Tibial nerve (tissue), 4 donors: ENCODE data around the gene GCNT3. TPM values are rescaled to one million over a fixed set of nuclear protein-coding genes. Genes with fewer than 3 reads are reported as not detected.

Source experiments
- DNase-seq, 2 donors: peaks; one replicate each; pipeline ENCODE4 v3.0.0-alpha.2; 2019; ENCODE audit warnings: low spot score in 2 of 2
- H3K27ac ChIP-seq, 4 donors: fragments of 200-600 bp; sonication (generic) in 3 of 4; one replicate each; pipeline ENCODE4 v1.5.1; 2017 to 2019; ENCODE audit warnings: mild to moderate bottlenecking in 1 of 4
- H3K27me3 ChIP-seq, 2 donors: fragments of 200-600 bp; sonication (generic) in 1 of 2; one replicate each; pipeline versions ENCODE4 v1.5.1 to v1.6.0; 2017 to 2019
- H3K36me3 ChIP-seq, 3 donors: fragments of 200-600 bp; sonication (generic); one replicate each; pipeline ENCODE4 v1.5.1; 2018 to 2019
- H3K4me1 ChIP-seq, 4 donors: fragments of 200-600 bp; sonication (generic) in 3 of 4; one replicate each; pipeline ENCODE4 v1.5.1; 2017 to 2019
- H3K4me3 ChIP-seq, 4 donors: fragments of 200-600 bp; sonication (generic) in 3 of 4; one replicate each; pipeline ENCODE4 v1.5.1; 2017 to 2019; ENCODE audit warnings: mild to moderate bottlenecking in 1 of 4, moderate library complexity in 1 of 4
- H3K9me3 ChIP-seq, 4 donors: fragments of 200-600 bp; sonication (generic) in 3 of 4; one replicate each; pipeline ENCODE4 v1.5.1; 2017 to 2019
- CTCF ChIP-seq, 5 experiments: fragments of 200-600 bp in 3 of 5; fragments of 450-650 bp in 2 of 5; sonication (generic) in 3 of 5; IDR thresholded peaks; one replicate each; pipeline ENCODE4 v1.5.1; 2016 to 2019; ENCODE audit warnings: antibody characterized with exemption in 5 of 5, mild to moderate bottlenecking in 3 of 5, moderate library complexity in 2 of 5
- EP300 ChIP-seq, 2 donors: sonication (generic); formaldehyde crosslinking; IDR thresholded peaks; one replicate each; pipeline ENCODE4 v1.6.1; 2017; ENCODE audit warnings: antibody characterized with exemption in 2 of 2, mild to moderate bottlenecking in 1 of 2
- POLR2A ChIP-seq, 2 donors: fragments of 450-650 bp; IDR thresholded peaks; one replicate each; pipeline ENCODE4 v1.6.1; 2017; ENCODE audit warnings: antibody characterized with exemption in 2 of 2, mild to moderate bottlenecking in 2 of 2, moderate library complexity in 2 of 2
- WGBS, 2 donors: methylation state at CpG; one replicate each; pipeline ENCODE4 v1.1.5; 2018; 5-methylcytosine and 5-hydroxymethylcytosine counted together
- small RNA-seq: library from RNA; depleted of rRNA; stranded (forward); fragments of <200 nt; gene quantifications from one replicate; pipeline ENCODE3, GENCODE V24; 2016
- total RNA-seq, 4 donors: library from RNA; depleted of rRNA; stranded (reverse); fragments of >200 nt; gene quantifications; one replicate each; pipeline ENCODE4 v1.1.0, GENCODE V29; 2016

The GCNT3 gene
- total RNA-seq, 4 donors from 2014 or later: not detected

GRCh38 chr15:59659366-59659765, 47.8 kb downstream of the GCNT3 start:
- Histone ChIP-seq H3K9me3 (no peaks in the 10 kb centered on the region), H3K36me3 (peaks cover 0 to 16% (median 0%) of the 10 kb centered on the region in 3 donors), H3K27ac (no peak overlapping the region), H3K4me1 (peaks cover 0 to 52% (median 24%) of the 10 kb centered on the region in 4 donors), H3K27me3 (no peaks in the 10 kb centered on the region), H3K4me3 (no peak overlapping the region)
- TF ChIP-seq CTCF (IDR thresholded peaks at IDR 0.05) (no peak), POLR2A (IDR thresholded peaks at IDR 0.05) (no peak), EP300 (IDR thresholded peaks at IDR 0.05) (no peak)
- DNase-seq: no peak
- WGBS, 2 donors: 46 to 52% methylated on average over 1 of the region's 1 CpG

GRCh38 chr15:59662260-59662659, 50.7 kb downstream of the GCNT3 start:
- Histone ChIP-seq H3K4me1 (peaks cover 0 to 28% (median 7%) of the 10 kb centered on the region in 4 donors), H3K27ac (peak overlapping the region in 2 of 4 donors; percentile 10 to 65), H3K4me3 (no peak overlapping the region), H3K36me3 (peaks cover 0 to 28% (median 0%) of the 10 kb centered on the region in 3 donors), H3K9me3 (no peaks in the 10 kb centered on the region), H3K27me3 (no peaks in the 10 kb centered on the region)
- 12 to 21% methylated on average over 1 of the region's 1 CpG for WGBS, 2 donors
- no peak for TF ChIP-seq EP300 (IDR thresholded peaks at IDR 0.05)
- TF ChIP-seq CTCF (IDR thresholded peaks at IDR 0.05): no peak
- TF ChIP-seq POLR2A (IDR thresholded peaks at IDR 0.05): no peak
- DNase-seq: no peak

- DNase-seq: no peak
- Histone ChIP-seq H3K4me1 (peaks cover 0 to 10% (median 0%) of the 10 kb centered on the region in 4 donors), H3K4me3 (no peak overlapping the region), H3K36me3 (peaks cover 0 to 77% (median 8%) of the 10 kb centered on the region in 3 donors), H3K27me3 (no peaks in the 10 kb centered on the region), H3K27ac (no peak overlapping the region), H3K9me3 (no peaks in the 10 kb centered on the region)
- TF ChIP-seq EP300 (IDR thresholded peaks at IDR 0.05) (no peak), POLR2A (IDR thresholded peaks at IDR 0.05) (no peak), CTCF (IDR thresholded peaks at IDR 0.05) (no peak)
- 86 to 92% methylated on average over 8 of the region's 8 CpGs for WGBS, 2 donors
Observed at GRCh38 chr15:59668556-59668955, 57.0 kb downstream of the GCNT3 start.

Small RNA genes within 50 kb of the gene (small RNA-seq; reads per million reads assigned to genes)
- not detected for gene RNA5SP396

Other genes with a start within 250 kb of the GCNT3 start
- 100 to 1,000 TPM in 1 of 4 donors, 10 to 100 TPM in 3; 55.7 to 147 (median 68.5) TPM for gene MYO1E, start 238.9 kb upstream of the GCNT3 start, total RNA-seq
- 10 to 100 TPM in 2 of 4 donors, 1 to 10 TPM in 2; 1.8 to 15.5 (median 7.9) TPM for gene FAM81A, start 173.6 kb upstream of the GCNT3 start, total RNA-seq
- gene GTF2A2, start 45.7 kb downstream of the GCNT3 start, total RNA-seq: 10 to 100 TPM; 13.1 to 49.8 (median 22.9) TPM
- gene BNIP2, start 77.5 kb downstream of the GCNT3 start, total RNA-seq: 100 to 1,000 TPM; 131 to 250 (median 184) TPM